PC-3 (cell line): ENCODE measurements around the gene LMO7.

Source experiments
- EZH2 ChIP-seq: fragments of 300-600 bp; sonication (generic); IDR thresholded peaks from one replicate; pipeline ENCODE4 v1.6.1; 2017; ENCODE audit warnings: antibody characterized with exemption, mild to moderate bottlenecking, low read length; ENCODE audit not compliant: unreplicated experiment
- EZH2phosphoT487 ChIP-seq: fragments of 300-600 bp; sonication (generic); IDR thresholded peaks from 2 replicates; pipeline ENCODE4 v1.6.1; 2018; ENCODE audit warnings: mild to moderate bottlenecking, antibody characterized with exemption, low read length, borderline replicate concordance
- TF ChIP-seq, protein P1 (sequence below): fragments of 300-600 bp; sonication (generic); conservative IDR thresholded peaks from 2 replicates; pipeline ENCODE4 v1.5.1; 2017; ENCODE audit warnings: antibody characterized with exemption, low read depth, mild to moderate bottlenecking, low read length

DNA sequence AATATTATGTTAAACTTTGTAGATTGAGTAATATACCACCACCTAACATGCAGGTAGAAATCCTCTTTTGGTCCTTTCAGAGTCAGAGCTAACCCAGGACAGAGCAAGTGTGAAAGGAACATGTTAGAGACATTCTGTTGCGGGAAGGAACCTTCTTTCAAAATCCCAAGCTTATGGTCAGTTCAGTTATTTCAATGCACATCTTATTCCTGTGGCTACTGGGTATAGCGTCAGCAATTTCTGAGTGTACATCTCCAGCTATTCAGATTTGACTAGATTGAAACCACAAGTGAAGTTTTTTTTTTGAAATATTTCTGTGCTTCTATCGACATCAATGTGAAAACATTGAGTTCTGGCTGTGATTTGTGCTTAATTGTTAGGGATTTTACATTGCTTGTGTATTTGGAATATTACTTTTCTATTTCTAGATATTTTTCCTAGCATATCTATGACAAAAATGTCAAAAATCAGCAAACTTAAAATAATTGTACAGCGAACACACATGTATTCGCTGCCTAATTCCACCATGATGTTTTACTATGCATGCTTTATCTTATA is 165.3 kb downstream of the LMO7 start:
- TF ChIP-seq, protein P1, sequence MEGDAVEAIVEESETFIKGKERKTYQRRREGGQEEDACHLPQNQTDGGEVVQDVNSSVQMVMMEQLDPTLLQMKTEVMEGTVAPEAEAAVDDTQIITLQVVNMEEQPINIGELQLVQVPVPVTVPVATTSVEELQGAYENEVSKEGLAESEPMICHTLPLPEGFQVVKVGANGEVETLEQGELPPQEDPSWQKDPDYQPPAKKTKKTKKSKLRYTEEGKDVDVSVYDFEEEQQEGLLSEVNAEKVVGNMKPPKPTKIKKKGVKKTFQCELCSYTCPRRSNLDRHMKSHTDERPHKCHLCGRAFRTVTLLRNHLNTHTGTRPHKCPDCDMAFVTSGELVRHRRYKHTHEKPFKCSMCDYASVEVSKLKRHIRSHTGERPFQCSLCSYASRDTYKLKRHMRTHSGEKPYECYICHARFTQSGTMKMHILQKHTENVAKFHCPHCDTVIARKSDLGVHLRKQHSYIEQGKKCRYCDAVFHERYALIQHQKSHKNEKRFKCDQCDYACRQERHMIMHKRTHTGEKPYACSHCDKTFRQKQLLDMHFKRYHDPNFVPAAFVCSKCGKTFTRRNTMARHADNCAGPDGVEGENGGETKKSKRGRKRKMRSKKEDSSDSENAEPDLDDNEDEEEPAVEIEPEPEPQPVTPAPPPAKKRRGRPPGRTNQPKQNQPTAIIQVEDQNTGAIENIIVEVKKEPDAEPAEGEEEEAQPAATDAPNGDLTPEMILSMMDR, result no peak
- TF ChIP-seq EZH2 (no peak), EZH2phosphoT487 (no peak)
